ENCODE measurements around the gene PROCA1. TPM values are rescaled to one million over a fixed set of nuclear protein-coding genes. Genes with fewer than 3 reads are reported as not detected.
A peak's percentile ranks its signal among the peaks of the same experiment; 100 is the strongest.

PROCA1 gene
- total and polyA plus RNA-seq, 9 of the 15 experiments (the other 6 are each of a cell fraction or from before 2014, with no cell fraction given), result 0.78 to 16.2 (median 5.6) TPM

GRCh38 chr17:28726627-28727491, 15.2 kb upstream of the PROCA1 start (continued):
- no peak for TF ChIP-seq SMARCB1 (IDR thresholded peaks at IDR 0.05; ENCODE audit: insufficient read length, low read depth)
- TF ChIP-seq DEAF1 (CRISPR knock-in tag; IDR thresholded peaks at IDR 0.05), result peak; percentile 100
- TF ChIP-seq ESRRB (CRISPR knock-in tag; IDR thresholded peaks at IDR 0.05; ENCODE audit: borderline replicate concordance), result no peak
- peak; percentile 50 for TF ChIP-seq BRD9 (IDR thresholded peaks at IDR 0.05; ENCODE audit: low read depth, partially characterized antibody)
- 0 out of 2 replicates have a peak, but pooled peaks have one; percentile 49 for TF ChIP-seq ZBTB33 (CRISPR knock-in tag; IDR thresholded peaks at IDR 0.05)
- TF ChIP-seq TFAP4 (CRISPR knock-in tag; IDR thresholded peaks at IDR 0.05; ENCODE audit: borderline replicate concordance), result peak; percentile 99
- TF ChIP-seq BDP1 (IDR thresholded peaks at IDR 0.05; ENCODE audit: insufficient read depth, insufficient read length), result no peak
- TF ChIP-seq ZHX1 (conservative IDR thresholded peaks at IDR 0.05; ENCODE audit: low read length), result 0 out of 2 replicates have a peak, but pooled peaks have one; percentile 37
- TF ChIP-seq GTF2B (IDR thresholded peaks at IDR 0.05; ENCODE audit: extremely low read depth, insufficient read length), result peak; percentile 14
- no peak for TF ChIP-seq ZNF668 (CRISPR knock-in tag; IDR thresholded peaks at IDR 0.05)
- peak; percentile 100 for TF ChIP-seq RAD21 (CRISPR knock-in tag; conservative IDR thresholded peaks at IDR 0.05 in 1 of 2, IDR thresholded peaks at IDR 0.05 in 1 of 2)
- peak; percentile 67; the same call in 1 of the 2 replicates for TF ChIP-seq JUN (IDR thresholded peaks at IDR 0.05; ENCODE audit: borderline replicate concordance, low read depth, low read length)
- 0 out of 2 replicates have a peak, but pooled peaks have one; percentile 53 for TF ChIP-seq JUN (CRISPR knock-in tag; IDR thresholded peaks at IDR 0.05; ENCODE audit: borderline replicate concordance)
- TF ChIP-seq ZNF696 (CRISPR knock-in tag; conservative IDR thresholded peaks at IDR 0.05), result no peak
- no peak for TF ChIP-seq KAT2B (IDR thresholded peaks at IDR 0.05; ENCODE audit: low read depth, low read length)
- TF ChIP-seq ZNF766 (CRISPR knock-in tag; conservative IDR thresholded peaks at IDR 0.05), result no peak
- TF ChIP-seq SMC3 (conservative IDR thresholded peaks at IDR 0.05; ENCODE audit: insufficient read depth, low read depth, low read length), result peak; percentile 97
- no peak for TF ChIP-seq SIRT6 (IDR thresholded peaks at IDR 0.05; ENCODE audit: low read depth, low read length)
